ENCODE results near the gene DHDDS.

- TF ChIP-seq CTCF (IDR thresholded peaks at IDR 0.05; ENCODE audit: insufficient read depth, low read depth, low read length) = no peak
- no peak for TF ChIP-seq EZH2 (IDR thresholded peaks at IDR 0.05; ENCODE audit: insufficient read depth, low read length)
These were observed 2.4 kb upstream of the DHDDS start for GRCh38 chr1:26429721-26430120.

Data from astrocyte (in vitro differentiated cells and primary cell).